Colonic mucosa (tissue), 4 donors: ENCODE data around the gene RFTN2. TPM values are rescaled to one million over a fixed set of nuclear protein-coding genes. Genes with fewer than 3 reads are reported as not detected.

Experiments used
- DNase-seq: peaks from one replicate; pipeline ENCODE4 v3.0.0-alpha.2; 2020
- H3K27ac ChIP-seq: fragments of 200-600 bp; one replicate; pipeline ENCODE4 v1.8.0; 2021
- H3K27me3 ChIP-seq: fragments of 200-600 bp; one replicate; pipeline ENCODE4 v1.8.0; 2021
- H3K36me3 ChIP-seq: fragments of 200-600 bp; one replicate; pipeline ENCODE4 v1.8.0; 2021
- H3K4me1 ChIP-seq: fragments of 200-600 bp; one replicate; pipeline ENCODE4 v1.8.0; 2021; ENCODE audit warnings: mild to moderate bottlenecking
- H3K4me3 ChIP-seq: fragments of 200-600 bp; one replicate; pipeline ENCODE4 v1.8.0; 2021
- H3K9ac ChIP-seq, 2 donors: one replicate each; pipeline ENCODE4 v1.7.0; 2013; ENCODE audit warnings: control low read depth in 2 of 2, low read depth in 2 of 2, low read length in 2 of 2
- H3K9me3 ChIP-seq: fragments of 200-600 bp; one replicate; pipeline ENCODE4 v1.8.0; 2021
- intact Hi-C: fragments of 100-400 bp; cut with DNase I; formaldehyde crosslinking; loops from one replicate; pipeline ENCODE4 v1.14.1; 2022
- total RNA-seq, 2 donors: library from RNA; stranded (reverse); fragmentation: NEBNext Ultra II Directional in 1 of 2; extraction: Animal tissue kit (Norgen Biotek cat#: 25700) in 1 of 2; gene quantifications; one replicate each; pipeline ENCODE4 v1.2.1, GENCODE V29; 2021
- TF ChIP-seq, protein P1 (sequence below): fragments of 200-600 bp; IDR thresholded peaks from one replicate; pipeline ENCODE4 v1.8.0; 2022; ENCODE audit warnings: antibody characterized with exemption, mild to moderate bottlenecking
- donor health status: healthy.
- donor health status: DM: no; HTN: no; CAD: no.
- donor health status: DM: no; HTN: no; CAD: no.

RFTN2 gene
- total RNA-seq, 2 donors from 2014 or later = 0.49 to 2.2 TPM

- no peak for DNase-seq
- H3K27me3 ChIP-seq = no peaks in the 10 kb centered on the region
- peaks cover 5% of the 10 kb centered on the region for H3K4me1 ChIP-seq
- no peak overlapping the region for H3K27ac ChIP-seq
- H3K9ac ChIP-seq = peak overlapping the region in 1 of 2 donors; percentile 9
- intact Hi-C loops = loop anchor here (5.0 to 10.0 kb wide), 2 partner anchors 69 to 194 kb away; partner anchors contain the start of gene MOB4
- H3K9me3 ChIP-seq = no peaks in the 10 kb centered on the region
- H3K36me3 ChIP-seq = no peaks in the 10 kb centered on the region
- TF ChIP-seq, protein P1, sequence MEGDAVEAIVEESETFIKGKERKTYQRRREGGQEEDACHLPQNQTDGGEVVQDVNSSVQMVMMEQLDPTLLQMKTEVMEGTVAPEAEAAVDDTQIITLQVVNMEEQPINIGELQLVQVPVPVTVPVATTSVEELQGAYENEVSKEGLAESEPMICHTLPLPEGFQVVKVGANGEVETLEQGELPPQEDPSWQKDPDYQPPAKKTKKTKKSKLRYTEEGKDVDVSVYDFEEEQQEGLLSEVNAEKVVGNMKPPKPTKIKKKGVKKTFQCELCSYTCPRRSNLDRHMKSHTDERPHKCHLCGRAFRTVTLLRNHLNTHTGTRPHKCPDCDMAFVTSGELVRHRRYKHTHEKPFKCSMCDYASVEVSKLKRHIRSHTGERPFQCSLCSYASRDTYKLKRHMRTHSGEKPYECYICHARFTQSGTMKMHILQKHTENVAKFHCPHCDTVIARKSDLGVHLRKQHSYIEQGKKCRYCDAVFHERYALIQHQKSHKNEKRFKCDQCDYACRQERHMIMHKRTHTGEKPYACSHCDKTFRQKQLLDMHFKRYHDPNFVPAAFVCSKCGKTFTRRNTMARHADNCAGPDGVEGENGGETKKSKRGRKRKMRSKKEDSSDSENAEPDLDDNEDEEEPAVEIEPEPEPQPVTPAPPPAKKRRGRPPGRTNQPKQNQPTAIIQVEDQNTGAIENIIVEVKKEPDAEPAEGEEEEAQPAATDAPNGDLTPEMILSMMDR = no peak
- no peak overlapping the region for H3K4me3 ChIP-seq
Observed at GRCh38 chr2:197708331-197708730, 32.9 kb upstream of the RFTN2 start.

- H3K36me3 ChIP-seq = no peaks in the 10 kb centered on the region
- no peaks in the 10 kb centered on the region for H3K27me3 ChIP-seq
- DNase-seq = no peak
- TF ChIP-seq, protein P1 = peak; percentile 77
- intact Hi-C loops = loop anchor here (5.0 to 10.0 kb wide), 2 partner anchors 70 to 193 kb away; partner anchors contain the start of gene MOB4
- H3K4me1 ChIP-seq = peaks cover 5% of the 10 kb centered on the region
- H3K9ac ChIP-seq = peak overlapping the region in 1 of 2 donors; percentile 15
- no peak overlapping the region for H3K4me3 ChIP-seq
- H3K27ac ChIP-seq = no peak overlapping the region
- H3K9me3 ChIP-seq = no peaks in the 10 kb centered on the region
Observed at GRCh38 chr2:197707316-197708213, 32.2 kb upstream of the RFTN2 start.

- Histone ChIP-seq H3K4me3 (peak overlapping the region; percentile 96), H3K9me3 (no peaks in the 10 kb centered on the region), H3K9ac (peak overlapping the region; percentile 72 to 88), H3K27ac (no peak overlapping the region), H3K27me3 (no peaks in the 10 kb centered on the region), H3K4me1 (peaks cover 5% of the 10 kb centered on the region), H3K36me3 (no peaks in the 10 kb centered on the region)
- TF ChIP-seq, protein P1 = no peak
- no peak for DNase-seq
- intact Hi-C loops = loop anchor here (5.0 to 10.0 kb wide), 2 partner anchors 70 to 192 kb away; partner anchors contain the start of gene MOB4
Observed at GRCh38 chr2:197706839-197707207, 31.4 kb upstream of the RFTN2 start.

DNA sequence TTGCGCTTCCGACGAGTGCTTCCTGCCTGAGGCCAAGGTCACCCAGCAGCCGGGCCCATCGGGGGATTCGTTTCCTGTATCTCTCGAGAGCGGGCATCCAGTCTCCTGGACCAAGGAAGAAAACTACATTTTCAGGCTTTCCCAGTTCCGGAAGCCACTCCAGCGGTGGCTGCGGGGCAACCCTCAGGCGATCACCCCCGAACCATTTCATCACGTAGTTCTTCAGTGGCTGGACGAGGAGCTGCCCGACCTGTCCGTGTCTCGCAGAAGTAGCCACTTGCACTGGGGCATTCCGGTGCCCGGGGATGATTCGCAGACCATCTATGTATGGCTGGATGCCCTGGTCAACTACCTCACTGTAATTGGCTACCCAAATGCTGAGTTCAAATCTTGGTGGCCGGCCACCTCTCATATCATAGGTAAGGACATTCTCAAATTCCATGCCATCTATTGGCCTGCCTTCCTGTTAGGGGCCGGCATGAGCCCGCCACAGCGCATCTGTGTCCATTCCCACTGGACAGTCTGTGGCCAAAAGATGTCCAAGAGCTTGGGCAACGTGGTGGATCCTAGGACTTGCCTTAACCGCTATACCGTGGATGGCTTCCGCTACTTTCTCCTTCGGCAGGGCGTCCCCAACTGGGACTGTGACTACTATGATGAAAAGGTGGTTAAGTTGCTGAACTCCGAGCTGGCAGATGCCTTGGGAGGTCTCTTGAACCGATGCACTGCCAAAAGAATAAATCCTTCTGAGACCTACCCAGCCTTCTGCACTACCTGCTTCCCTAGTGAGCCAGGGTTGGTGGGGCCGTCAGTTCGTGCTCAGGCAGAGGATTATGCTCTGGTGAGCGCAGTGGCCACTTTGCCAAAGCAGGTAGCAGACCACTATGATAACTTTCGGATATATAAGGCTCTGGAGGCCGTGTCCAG lies 30.8 kb upstream of the RFTN2 start:
- TF ChIP-seq, protein P1 = no peak
- no peaks in the 10 kb centered on the region for H3K36me3 ChIP-seq
- peak; percentile 43 for DNase-seq
- peak overlapping the region; percentile 69 for H3K27ac ChIP-seq
- H3K9me3 ChIP-seq = no peaks in the 10 kb centered on the region
- H3K4me1 ChIP-seq = peaks cover 5% of the 10 kb centered on the region
- intact Hi-C loops = loop anchor here (5.0 to 10.0 kb wide), 2 partner anchors 71 to 191 kb away; partner anchors contain the start of gene MOB4
- H3K27me3 ChIP-seq = no peaks in the 10 kb centered on the region
- peak overlapping the region; percentile 72 to 88 for H3K9ac ChIP-seq
- H3K4me3 ChIP-seq = peak overlapping the region; percentile 96
